Astrocyte of the hippocampus (primary cell): ENCODE measurements around the gene TFDP2.
A peak's percentile ranks its signal among the peaks of the same experiment; 100 is the strongest.
"Not testable (repeated sequence)": the region's sequence is repeated elsewhere in the genome, so short reads cannot be mapped to it uniquely, and the experiment has no call there.

Source experiments
- DNase-seq: peaks from one replicate; pipeline ENCODE4 v3.0.0; 2011; ENCODE audit warnings: low read depth, low spot score

Gene TFDP2

DNA sequence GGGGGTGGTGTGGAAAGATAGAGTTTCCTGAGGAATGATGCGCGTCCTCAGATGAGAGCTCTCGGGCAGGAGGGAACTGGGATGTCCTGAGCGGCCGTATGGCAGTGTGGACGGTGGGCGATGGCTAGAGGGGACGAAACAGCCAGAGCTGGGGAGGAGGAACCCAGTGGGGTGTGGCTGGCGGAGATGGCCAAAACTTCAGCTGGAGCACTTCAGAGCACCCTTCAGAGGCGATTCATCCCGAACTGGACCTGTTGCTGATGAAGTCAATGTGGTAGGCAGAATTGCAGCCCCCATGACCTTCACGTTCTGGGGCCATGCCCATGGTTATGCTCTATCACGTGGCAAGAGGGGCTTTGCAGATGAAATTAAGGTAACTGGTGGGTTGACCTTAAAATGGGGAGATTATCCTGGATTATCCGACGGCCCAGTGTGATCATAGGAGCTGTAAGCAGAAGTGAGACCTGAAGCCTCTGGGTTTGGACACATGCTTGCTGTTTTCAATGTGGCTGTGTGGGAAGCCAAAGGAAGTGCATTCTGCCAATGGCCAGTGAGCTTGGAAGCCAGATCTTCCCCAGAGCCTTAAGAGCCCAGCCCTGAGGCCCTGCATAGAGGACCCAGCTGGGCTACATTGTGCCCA lies 220.6 kb downstream of the TFDP2 start:
- no peak for DNase-seq

DNA sequence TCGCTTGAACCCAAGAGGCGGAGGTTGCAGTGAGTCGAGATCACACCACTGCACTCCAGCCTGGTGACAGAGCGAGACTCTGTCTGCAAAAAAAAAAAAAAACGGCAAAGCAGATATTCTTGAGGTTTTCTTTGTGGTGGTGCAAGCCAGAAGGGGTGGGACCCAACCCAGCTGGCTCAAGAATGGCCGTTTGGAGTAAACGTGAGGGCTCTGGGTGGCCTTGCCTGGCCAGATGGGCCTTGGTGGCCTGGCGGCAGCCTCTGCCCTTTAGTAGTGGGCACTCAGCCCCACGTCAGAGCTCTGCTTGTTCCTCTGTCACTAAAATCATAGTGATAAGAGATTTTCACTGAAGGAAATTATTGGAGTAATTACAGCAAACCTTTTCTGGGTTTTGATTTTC lies 222.4 kb downstream of the TFDP2 start:
- no peak for DNase-seq

DNA sequence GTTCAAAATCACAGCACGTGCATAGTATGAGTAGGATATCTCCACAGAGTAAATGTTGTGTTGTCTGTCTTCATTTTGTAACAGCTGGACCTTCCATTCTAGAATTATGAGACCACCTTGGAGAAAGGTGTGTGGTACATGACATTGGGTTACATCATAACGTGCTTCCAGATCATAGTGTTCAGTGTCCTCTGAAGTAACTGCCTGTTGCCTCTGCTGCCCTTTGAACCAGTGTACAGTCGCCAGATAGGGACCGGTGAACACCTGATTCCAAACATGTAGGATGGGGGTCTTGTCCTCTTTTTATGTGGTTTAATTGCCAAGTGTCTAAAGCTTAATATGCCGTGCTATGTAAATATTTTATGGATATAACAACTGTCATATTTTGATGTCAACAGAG lies 223.7 kb downstream of the TFDP2 start:
- not testable (repeated sequence) for DNase-seq

- no peak for DNase-seq
Observed at GRCh38 chr3:141921316-141921715, 228.0 kb downstream of the TFDP2 start.

- DNase-seq, result no peak
Observed at GRCh38 chr3:141920701-141921100, 228.6 kb downstream of the TFDP2 start.

- no peak for DNase-seq
Observed at GRCh38 chr3:141915766-141916165, 233.6 kb downstream of the TFDP2 start.

- peak; percentile 19 for DNase-seq
Observed at GRCh38 chr3:141915016-141915415, 234.3 kb downstream of the TFDP2 start.

DNA sequence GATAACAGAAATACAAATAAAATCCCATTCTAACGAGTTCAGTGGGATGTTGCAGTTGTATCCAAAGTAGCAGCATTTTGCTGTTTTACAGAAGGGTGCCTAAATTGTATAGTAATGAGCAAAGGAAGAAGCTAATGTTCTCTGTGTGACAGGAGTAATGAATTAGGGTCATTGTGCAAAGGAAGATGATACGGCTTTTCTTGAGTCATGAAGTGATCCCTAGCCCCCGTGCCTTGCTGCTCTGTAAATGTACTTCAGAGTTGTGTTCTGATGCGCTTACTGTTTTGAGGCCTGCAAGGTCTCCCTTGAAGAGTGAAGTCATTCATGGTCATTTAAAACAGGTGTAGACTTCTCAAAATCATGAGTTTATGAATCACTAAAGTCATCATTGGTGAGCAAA lies 235.0 kb downstream of the TFDP2 start:
- no peak for DNase-seq

- DNase-seq, result peak; percentile 67
Observed at GRCh38 chr3:141913150-141913811, 236.1 kb downstream of the TFDP2 start.

DNA sequence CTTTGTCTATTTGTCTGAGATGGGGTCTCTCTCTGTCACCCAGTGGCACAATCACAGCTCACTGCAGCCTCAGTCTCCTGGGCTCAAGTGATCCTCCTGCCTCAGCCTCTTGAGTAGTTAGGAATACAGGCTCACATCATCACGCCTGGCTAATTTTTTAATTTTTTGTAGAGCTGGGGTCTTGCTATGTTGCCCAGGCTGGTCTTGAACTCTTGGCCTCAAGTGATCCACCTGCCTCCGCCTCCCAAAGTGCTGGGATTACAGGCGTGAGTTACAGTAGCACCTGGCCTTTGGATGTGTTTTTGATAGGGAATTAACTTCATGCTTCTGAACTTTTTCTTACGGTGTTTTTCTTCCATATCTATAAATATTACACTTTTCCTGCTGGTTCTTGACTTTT lies 239.4 kb downstream of the TFDP2 start:
- DNase-seq, result not testable (repeated sequence)

- DNase-seq, result no peak
Observed at GRCh38 chr3:141909408-141909807, 239.9 kb downstream of the TFDP2 start.

- DNase-seq, result peak; percentile 43
Observed at GRCh38 chr3:141905129-141905528, 244.2 kb downstream of the TFDP2 start.

GRCh38 chr3:141904203-141904602 lies 245.1 kb downstream of the TFDP2 start:
- no peak for DNase-seq

DNA sequence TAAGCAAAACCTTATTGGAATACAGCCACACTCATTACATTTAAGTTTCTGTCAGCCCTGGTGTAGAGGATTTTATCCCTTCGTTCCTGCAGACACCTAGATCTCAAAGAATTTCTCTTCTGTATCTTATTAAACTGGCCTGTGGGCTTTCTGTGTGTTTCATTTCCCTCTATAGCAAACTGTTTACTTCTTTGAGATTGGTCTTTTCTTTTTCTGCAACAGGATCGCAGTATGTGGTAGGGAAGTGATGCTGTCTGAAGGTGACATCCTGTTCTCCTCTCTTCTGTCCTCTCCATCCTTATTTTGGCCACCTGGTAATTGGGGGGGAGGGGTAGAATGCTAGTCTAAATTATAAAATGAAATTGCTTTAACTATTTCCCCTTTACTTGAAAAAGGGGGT lies 247.4 kb downstream of the TFDP2 start:
- no peak for DNase-seq

- no peak for DNase-seq
Observed at GRCh38 chr3:141900343-141900742, 249.0 kb downstream of the TFDP2 start.

GRCh38 chr3:141898908-141899307 lies 250.4 kb downstream of the TFDP2 start:
- DNase-seq, result no peak

DNA sequence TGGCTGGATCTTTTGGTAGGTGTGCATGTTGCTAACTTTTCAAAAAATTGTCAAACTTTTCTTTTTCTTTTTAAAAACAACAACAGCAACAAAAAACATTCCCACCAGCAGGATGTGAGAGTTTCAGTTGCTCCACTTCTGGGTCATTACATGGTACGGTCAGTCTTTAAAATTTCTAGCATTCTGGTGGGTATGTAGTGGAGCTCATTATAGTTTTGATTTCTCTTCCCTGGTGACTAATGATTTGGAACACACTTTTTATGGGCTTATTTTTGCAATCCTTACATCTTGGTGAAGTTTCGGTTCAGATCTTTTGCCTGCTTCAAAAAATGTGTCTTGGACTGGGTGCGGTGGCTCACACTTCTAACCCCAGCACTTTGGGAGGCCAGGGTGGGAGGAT lies 253.6 kb downstream of the TFDP2 start:
- no peak for DNase-seq

DNA sequence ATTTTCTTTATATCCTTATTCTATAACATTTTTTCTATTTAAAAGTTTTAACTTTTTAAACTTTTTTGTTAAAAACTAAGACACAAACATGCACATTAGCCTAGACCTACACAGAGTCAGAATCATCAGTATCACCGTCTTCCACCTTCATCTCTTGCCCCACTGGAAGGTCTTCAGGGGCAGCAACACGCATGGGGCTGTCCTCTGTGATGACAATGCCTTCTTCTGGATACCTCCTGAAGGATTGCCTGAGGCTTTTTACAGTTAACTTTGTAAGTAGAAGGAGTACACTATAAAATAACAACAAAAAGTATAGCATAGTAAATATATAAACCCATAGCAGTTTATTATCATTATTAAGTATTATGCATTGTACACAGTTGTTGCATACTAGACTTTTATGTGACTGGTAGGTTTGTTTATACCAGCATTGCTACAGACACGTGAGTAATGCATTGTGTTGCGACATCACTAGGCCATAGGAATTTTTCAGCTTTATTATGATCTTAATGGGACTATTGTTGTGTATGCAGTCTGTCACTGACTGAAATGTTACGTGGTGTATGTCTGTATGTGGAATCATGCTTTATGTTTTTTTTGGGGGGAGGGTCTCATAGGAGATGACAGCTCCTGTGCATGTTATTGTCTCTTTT lies 254.7 kb downstream of the TFDP2 start:
- peak; percentile 48 for DNase-seq
